ENCODE data around the gene DDX41. TPM values are rescaled to one million over a fixed set of nuclear protein-coding genes. Genes with fewer than 3 reads are reported as not detected.

DDX41 gene
- total RNA-seq, 1 experiment from 2014 or later = 133 TPM

DNA sequence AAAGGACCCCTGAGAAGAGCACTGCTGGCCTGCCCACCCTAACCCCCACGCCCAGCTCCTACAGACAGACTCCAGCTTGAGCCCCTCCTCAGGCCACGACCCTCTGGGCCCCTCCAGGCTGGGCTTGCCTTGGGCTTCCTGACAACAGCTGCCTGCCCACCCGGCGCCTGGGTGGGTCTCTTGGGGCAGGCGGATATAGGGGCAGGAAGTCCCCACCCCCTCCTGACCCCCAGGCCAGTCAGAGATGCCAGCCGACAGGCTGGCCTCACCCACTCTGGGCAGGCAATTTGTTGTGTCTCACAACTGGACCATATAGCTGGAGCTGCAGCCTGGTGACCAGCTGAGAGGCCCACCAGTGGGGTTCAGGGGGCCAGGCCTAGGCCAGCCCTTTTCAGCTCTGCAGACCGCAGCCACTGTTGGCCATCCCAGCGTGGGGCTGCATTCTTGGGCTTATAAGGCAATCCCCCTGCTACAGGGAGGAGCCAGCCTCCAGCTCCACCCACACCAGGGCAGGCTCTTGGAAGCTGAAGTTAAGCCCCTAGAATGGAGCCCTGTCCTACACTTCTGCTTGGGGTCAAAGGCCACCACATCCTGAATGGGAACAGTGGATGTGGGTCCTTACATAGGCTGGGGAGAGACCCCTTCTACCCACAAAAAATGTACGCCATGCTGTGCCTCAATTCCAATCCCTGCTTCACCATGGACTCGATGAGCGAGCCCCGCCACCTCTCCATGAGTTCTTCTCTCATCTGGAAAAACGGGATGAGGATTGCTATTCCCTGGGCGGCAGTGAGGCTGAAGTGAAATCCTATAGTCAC, 21.3 kb downstream of the DDX41 start:
- no peak overlapping the region; the same call in 1 of the 2 replicates for H3K4ac ChIP-seq (ENCODE audit: low read depth, low read length)
- peaks cover 19 to 34% (median 29%) of the 10 kb centered on the region in 3 experiments for H3K36me3 Mint-ChIP-seq (ENCODE audit: insufficient read depth in 1 of 3, low read depth in 3 of 3)
- no peak overlapping the region for H2AK5ac ChIP-seq (ENCODE audit: insufficient read length, low read length)
- peak overlapping the region; percentile 42 for H3K14ac ChIP-seq (ENCODE audit: insufficient read depth, low read length)
- H3K23me2 ChIP-seq (ENCODE audit: insufficient read length, low read depth, low read length, poor library complexity, severe bottlenecking) = peaks cover 4% of the 10 kb centered on the region
- peak overlapping the region; percentile 75 to 84 for H3K4me3 Mint-ChIP-seq
- no peak overlapping the region for H2BK12ac ChIP-seq (ENCODE audit: insufficient read length, low read depth, low read length)
- TF ChIP-seq, protein P1, sequence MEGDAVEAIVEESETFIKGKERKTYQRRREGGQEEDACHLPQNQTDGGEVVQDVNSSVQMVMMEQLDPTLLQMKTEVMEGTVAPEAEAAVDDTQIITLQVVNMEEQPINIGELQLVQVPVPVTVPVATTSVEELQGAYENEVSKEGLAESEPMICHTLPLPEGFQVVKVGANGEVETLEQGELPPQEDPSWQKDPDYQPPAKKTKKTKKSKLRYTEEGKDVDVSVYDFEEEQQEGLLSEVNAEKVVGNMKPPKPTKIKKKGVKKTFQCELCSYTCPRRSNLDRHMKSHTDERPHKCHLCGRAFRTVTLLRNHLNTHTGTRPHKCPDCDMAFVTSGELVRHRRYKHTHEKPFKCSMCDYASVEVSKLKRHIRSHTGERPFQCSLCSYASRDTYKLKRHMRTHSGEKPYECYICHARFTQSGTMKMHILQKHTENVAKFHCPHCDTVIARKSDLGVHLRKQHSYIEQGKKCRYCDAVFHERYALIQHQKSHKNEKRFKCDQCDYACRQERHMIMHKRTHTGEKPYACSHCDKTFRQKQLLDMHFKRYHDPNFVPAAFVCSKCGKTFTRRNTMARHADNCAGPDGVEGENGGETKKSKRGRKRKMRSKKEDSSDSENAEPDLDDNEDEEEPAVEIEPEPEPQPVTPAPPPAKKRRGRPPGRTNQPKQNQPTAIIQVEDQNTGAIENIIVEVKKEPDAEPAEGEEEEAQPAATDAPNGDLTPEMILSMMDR (conservative IDR thresholded peaks at IDR 0.05) = no peak
- H3K9me3 Mint-ChIP-seq = no peaks in the 10 kb centered on the region; a peak in 1 of 5 replicates
- peak overlapping the region; percentile 5 for H3K27ac ChIP-seq (ENCODE audit: insufficient read length, low read depth, low read length)
- no peak overlapping the region for H2AFZ ChIP-seq (ENCODE audit: low read length)
- no peak overlapping the region for H2BK20ac ChIP-seq (ENCODE audit: low read depth, low read length, poor library complexity, severe bottlenecking)
- H3K4me1 ChIP-seq (ENCODE audit: insufficient read depth, low read length) = peaks cover 5% of the 10 kb centered on the region; the same call in 1 of the 2 replicates
- peak overlapping the region; percentile 95 to 98 (median 95); a peak in 5 of 7 replicates for H3K27ac Mint-ChIP-seq
- H2BK120ac ChIP-seq (ENCODE audit: low read depth, low read length, poor library complexity, severe bottlenecking) = peak overlapping the region; percentile 63
- H3T11ph ChIP-seq (ENCODE audit: low read length) = no peak overlapping the region
- peak overlapping the region; percentile 95 for H3K18ac ChIP-seq (ENCODE audit: insufficient read length, low read depth, low read length)
- H3K23ac ChIP-seq (ENCODE audit: insufficient read length, low read depth, low read length) = no peak overlapping the region
- H3K56ac ChIP-seq (ENCODE audit: insufficient read length, low read depth, low read length) = no peak overlapping the region
- H3K4me2 ChIP-seq (ENCODE audit: insufficient read depth, insufficient read length, low read length) = peak overlapping the region; percentile 39
- no peak overlapping the region for H2BK15ac ChIP-seq (ENCODE audit: low read depth, low read length)
- no peaks in the 10 kb centered on the region for H3K9me3 ChIP-seq (ENCODE audit: control insufficient read depth, low read depth, low read length)
- H3K27me3 Mint-ChIP-seq (ENCODE audit: low read depth) = peaks cover 27% of the 10 kb centered on the region
- H2BK5ac ChIP-seq (ENCODE audit: insufficient read length, low read length) = no peak overlapping the region
- H3K79me2 ChIP-seq (ENCODE audit: insufficient read depth, low read length) = no peaks in the 10 kb centered on the region
- no peaks in the 10 kb centered on the region for H4K20me1 ChIP-seq (ENCODE audit: control insufficient read depth, insufficient read depth, insufficient read length)
- no CpG with 5 or more reads among the region's 14 CpGs for WGBS (ENCODE audit: extremely low coverage, insufficient read length, low lambda C conversion rate)
- H3K27me3 ChIP-seq (ENCODE audit: insufficient read depth, low read length) = no peaks in the 10 kb centered on the region; the same call in 1 of the 2 replicates
- no peak overlapping the region for H3K9ac ChIP-seq (ENCODE audit: extremely low read depth, insufficient read length, low read length)
- H4K5ac ChIP-seq (ENCODE audit: insufficient read length, low read depth, low read length) = no peak overlapping the region
- H3K79me1 ChIP-seq (ENCODE audit: insufficient read depth, low read depth, low read length, poor library complexity, severe bottlenecking) = no peaks in the 10 kb centered on the region
- H3K4me1 Mint-ChIP-seq = peaks cover 32 to 54% of the 10 kb centered on the region in 2 experiments
- no peak overlapping the region for H4K8ac ChIP-seq (replicated peaks; ENCODE audit: insufficient read length, low read depth, low read length)
- peak; percentile 92 for DNase-seq
- peak overlapping the region; percentile 87 for H4K91ac ChIP-seq (ENCODE audit: insufficient read length, low read depth, low read length)

Measured in H9 (cell line).